BJ (cell line): ENCODE results near the gene NRG3. TPM values are rescaled to one million over a fixed set of nuclear protein-coding genes. Genes with fewer than 3 reads are reported as not detected.

Source experiments
- CTCF ChIA-PET: fragments of 350-600 bp; formaldehyde crosslinking; extraction: SDS; loops from one replicate; lab custom pipeline; 2021; ENCODE audit warnings: antibody characterized with exemption, inconsistent platforms; lab: Yijun Ruan, JAX
- POLR2A ChIA-PET: fragments of 300-600 bp; sonication (Branson Sonifier 250); formaldehyde crosslinking; extraction: SDS; loops from one replicate; lab custom pipeline; 2021; ENCODE audit warnings: antibody characterized with exemption; lab: Charles Lee
- DNase-seq: peaks from one replicate; pipeline ENCODE4 v3.0.0-alpha.2; 2011; ENCODE audit warnings: low read depth
- H3K27me3 ChIP-seq: 2 replicates; pipeline ENCODE4 v1.6.0; 2011; ENCODE audit warnings: low read length; ENCODE audit not compliant: control insufficient read depth, insufficient read depth
- H3K36me3 ChIP-seq: 2 replicates; pipeline ENCODE4 v1.5.1; 2011; ENCODE audit warnings: low read length; ENCODE audit not compliant: control insufficient read depth, insufficient read depth
- H3K4me3 ChIP-seq: 2 replicates; pipeline ENCODE4 v1.5.1; 2011; ENCODE audit warnings: low read depth, mild to moderate bottlenecking, control low read depth, low read length
- polyA plus RNA-seq: library from polyadenylated mRNA; depleted of rRNA; stranded (reverse); fragments of >200 nt; gene quantifications from 2 replicates; pipeline ENCODE4 v1.2.3, GENCODE V29; 2011
- TF ChIP-seq, protein P1 (sequence below): IDR thresholded peaks from 2 replicates; pipeline ENCODE4 v1.5.1; 2011; ENCODE audit warnings: low read depth, mild to moderate bottlenecking, control low read depth, inconsistent platforms, low read length, moderate library complexity; ENCODE audit not compliant: insufficient read depth

NRG3 gene
- polyA plus RNA-seq, 1 experiment = not detected

DNA sequence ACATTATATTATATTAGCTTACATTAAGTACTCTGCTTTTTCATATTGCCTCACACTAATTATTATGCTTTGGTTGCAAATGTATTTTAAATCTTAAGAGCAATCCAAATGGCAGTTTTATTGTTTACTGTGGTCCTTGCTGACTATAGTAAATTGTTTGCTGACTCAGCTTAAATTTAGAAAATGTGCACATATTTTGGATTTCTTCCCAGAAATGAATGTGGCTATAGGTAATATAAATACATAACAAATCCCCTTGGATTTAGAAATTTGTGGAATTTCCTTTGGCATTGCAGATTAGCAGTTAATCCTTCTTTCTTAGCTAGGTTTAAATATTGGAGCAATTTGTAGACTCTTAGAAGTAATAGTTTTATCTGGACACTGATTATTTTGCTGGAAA lies 565.8 kb downstream of the NRG3 start:
- H3K4me3 ChIP-seq = no peak overlapping the region
- DNase-seq = no peak
- ChIA-PET CTCF (no interaction called here), POLR2A (no interaction called here)
- no peaks in the 10 kb centered on the region for H3K27me3 ChIP-seq
- TF ChIP-seq, protein P1, sequence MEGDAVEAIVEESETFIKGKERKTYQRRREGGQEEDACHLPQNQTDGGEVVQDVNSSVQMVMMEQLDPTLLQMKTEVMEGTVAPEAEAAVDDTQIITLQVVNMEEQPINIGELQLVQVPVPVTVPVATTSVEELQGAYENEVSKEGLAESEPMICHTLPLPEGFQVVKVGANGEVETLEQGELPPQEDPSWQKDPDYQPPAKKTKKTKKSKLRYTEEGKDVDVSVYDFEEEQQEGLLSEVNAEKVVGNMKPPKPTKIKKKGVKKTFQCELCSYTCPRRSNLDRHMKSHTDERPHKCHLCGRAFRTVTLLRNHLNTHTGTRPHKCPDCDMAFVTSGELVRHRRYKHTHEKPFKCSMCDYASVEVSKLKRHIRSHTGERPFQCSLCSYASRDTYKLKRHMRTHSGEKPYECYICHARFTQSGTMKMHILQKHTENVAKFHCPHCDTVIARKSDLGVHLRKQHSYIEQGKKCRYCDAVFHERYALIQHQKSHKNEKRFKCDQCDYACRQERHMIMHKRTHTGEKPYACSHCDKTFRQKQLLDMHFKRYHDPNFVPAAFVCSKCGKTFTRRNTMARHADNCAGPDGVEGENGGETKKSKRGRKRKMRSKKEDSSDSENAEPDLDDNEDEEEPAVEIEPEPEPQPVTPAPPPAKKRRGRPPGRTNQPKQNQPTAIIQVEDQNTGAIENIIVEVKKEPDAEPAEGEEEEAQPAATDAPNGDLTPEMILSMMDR = no peak
- no peaks in the 10 kb centered on the region for H3K36me3 ChIP-seq

DNA sequence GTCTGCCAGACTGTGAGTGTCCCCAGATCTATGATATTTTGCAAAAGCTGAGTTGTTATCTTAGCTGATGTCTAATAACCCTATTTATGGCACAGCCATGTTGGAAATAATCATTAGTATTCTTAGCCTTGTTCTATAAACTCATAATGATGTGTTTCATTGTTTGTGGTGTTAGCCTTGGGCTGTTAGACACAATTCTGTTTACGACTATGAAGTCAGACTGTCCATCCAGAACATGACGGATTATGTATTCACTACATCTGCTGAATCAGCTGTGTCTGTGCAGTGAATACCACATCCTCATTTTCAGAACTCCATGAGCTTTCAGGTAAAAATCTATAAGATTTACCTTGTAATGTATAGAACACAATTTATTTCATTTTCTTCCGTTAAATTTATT lies 577.1 kb downstream of the NRG3 start:
- TF ChIP-seq, protein P1 = no peak
- POLR2A ChIA-PET = no interaction called here
- no peak for DNase-seq
- no peak overlapping the region for H3K4me3 ChIP-seq
- no peaks in the 10 kb centered on the region for H3K36me3 ChIP-seq
- no peaks in the 10 kb centered on the region for H3K27me3 ChIP-seq
- CTCF ChIA-PET = no interaction called here

DNA sequence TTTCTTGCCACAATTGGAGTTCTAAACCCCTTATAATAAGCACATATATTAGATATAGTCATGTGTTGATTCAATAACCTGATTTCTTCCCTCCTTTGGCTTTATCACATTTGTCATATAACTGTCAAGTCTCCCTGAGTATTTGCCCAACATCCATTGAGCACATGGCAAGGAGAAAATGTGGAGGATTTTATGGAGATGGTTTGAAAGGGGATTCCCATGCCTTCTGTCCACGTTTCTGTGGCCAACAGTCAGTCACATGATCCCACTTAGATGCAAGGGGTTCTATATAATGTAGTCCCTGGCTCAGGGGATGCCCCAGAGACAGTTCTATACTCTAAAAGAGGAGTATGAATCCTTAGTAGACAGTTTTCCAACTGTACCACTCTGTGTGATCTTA lies 577.7 kb downstream of the NRG3 start:
- ChIA-PET POLR2A (no interaction called here), CTCF (no interaction called here)
- H3K4me3 ChIP-seq = no peak overlapping the region
- H3K36me3 ChIP-seq = no peaks in the 10 kb centered on the region
- no peaks in the 10 kb centered on the region for H3K27me3 ChIP-seq
- TF ChIP-seq, protein P1 = no peak
- no peak for DNase-seq

DNA sequence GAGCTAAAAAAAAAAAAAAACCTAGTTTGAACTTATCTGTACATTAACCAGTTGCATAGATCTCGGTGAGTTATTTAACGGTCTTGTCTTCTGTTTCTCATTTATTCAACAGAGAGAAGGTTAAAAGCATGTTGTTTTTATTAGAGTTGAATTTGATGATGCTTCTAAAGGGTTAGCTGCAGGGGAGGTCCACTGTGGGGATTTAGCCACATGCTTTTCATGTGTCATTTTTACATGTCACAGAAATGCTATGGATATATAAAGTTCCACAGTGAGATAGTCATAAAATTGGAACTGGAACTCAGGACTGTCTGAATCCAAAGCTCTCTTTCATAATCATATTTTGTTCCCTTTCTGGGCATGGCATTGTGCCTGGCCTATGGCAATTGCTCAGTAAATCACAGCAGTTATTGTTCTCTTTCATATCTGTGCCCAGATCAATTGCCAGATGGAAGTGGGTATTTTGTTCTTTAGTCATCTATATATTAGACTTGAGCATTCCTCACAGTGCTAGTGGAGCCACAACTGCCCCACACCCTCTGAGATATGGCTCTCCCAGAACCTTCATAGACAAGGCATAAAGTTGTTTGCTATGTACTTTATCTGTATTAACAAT lies 578.8 kb downstream of the NRG3 start:
- TF ChIP-seq, protein P1 = no peak
- POLR2A ChIA-PET = no interaction called here
- H3K27me3 ChIP-seq = no peaks in the 10 kb centered on the region
- DNase-seq = no peak
- CTCF ChIA-PET = no interaction called here
- H3K36me3 ChIP-seq = no peaks in the 10 kb centered on the region
- no peak overlapping the region for H3K4me3 ChIP-seq

DNA sequence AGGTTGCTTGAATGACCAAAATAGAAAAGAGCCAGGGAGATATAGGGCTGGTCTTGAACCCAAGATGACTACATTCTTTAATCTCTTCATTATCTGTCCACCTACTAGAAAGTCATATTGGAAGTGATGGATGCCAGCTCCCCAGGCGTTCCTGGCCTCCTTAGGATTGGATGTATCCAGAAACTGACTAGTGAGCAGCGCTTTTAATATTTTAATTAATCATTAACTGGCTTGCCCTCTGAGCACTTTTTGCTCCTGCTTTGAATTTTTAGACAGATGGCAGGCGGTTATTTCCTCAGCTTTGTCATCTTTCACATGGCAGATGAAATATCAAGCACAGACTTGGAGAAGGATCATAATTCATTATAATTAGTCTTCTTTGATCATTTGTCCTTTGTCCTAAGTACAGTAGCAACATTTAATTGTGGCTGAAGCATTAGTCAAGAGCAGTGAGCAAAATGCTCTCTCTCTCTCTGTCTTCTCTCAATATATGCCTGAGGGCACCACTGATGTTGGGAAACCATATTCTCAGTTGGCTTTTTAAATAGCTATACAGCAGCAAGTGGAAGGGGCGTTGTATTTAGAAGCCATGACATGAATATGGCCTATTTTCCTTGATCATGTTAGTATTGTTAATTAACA lies 588.0 kb downstream of the NRG3 start:
- Histone ChIP-seq H3K27me3 (no peaks in the 10 kb centered on the region), H3K4me3 (no peak overlapping the region), H3K36me3 (no peaks in the 10 kb centered on the region)
- TF ChIP-seq, protein P1 = no peak
- ChIA-PET POLR2A (no interaction called here), CTCF (no interaction called here)
- DNase-seq = no peak
